Gastrocnemius medialis (tissue), 4 donors: Measurements from ENCODE around the gene GLI2. TPM values are rescaled to one million over a fixed set of nuclear protein-coding genes. Genes with fewer than 3 reads are reported as not detected.

Experiments
- ATAC-seq, 2 donors: fragments of 150-250 bp; one replicate each; pipeline ENCODE4 v1.9.1; 2016
- DNase-seq, 2 donors: peaks; one replicate each; pipeline ENCODE4 v3.0.0-alpha.2; 2019
- H3K27ac ChIP-seq, 4 donors: fragments of 200-600 bp; sonication (generic); 1 replicate in 1 of 4; 2 replicates in 3 of 4; pipeline ENCODE4 v1.5.1; 2016 to 2018; ENCODE audit warnings: mild to moderate bottlenecking in 2 of 4, moderate library complexity in 1 of 4
- H3K27me3 ChIP-seq, 3 donors: fragments of 200-600 bp; sonication (generic) in 2 of 3; 1 replicate in 1 of 3; 2 replicates in 2 of 3; pipeline versions ENCODE4 v1.5.1 to v1.6.0; 2016 to 2019; ENCODE audit warnings: mild to moderate bottlenecking in 1 of 3, moderate library complexity in 1 of 3
- H3K36me3 ChIP-seq, 2 donors: fragments of 200-600 bp; sonication (generic) in 1 of 2; one replicate each; pipeline ENCODE4 v1.5.1; 2017 to 2018
- H3K4me1 ChIP-seq, 2 donors: fragments of 200-600 bp; sonication (generic) in 1 of 2; one replicate each; pipeline ENCODE4 v1.5.1; 2016 to 2017; ENCODE audit warnings: mild to moderate bottlenecking in 2 of 2
- H3K4me3 ChIP-seq, 4 donors: fragments of 200-600 bp; sonication (generic) in 3 of 4; 1 replicate in 1 of 4; 2 replicates in 3 of 4; pipeline ENCODE4 v1.5.1; 2016 to 2019; ENCODE audit warnings: mild to moderate bottlenecking in 2 of 4
- H3K9me3 ChIP-seq, 3 donors: fragments of 200-600 bp; sonication (generic) in 2 of 3; 1 replicate in 1 of 3; 2 replicates in 2 of 3; pipeline ENCODE4 v1.5.1; 2016 to 2019
- CTCF ChIP-seq, 5 experiments: fragments of 450-650 bp in 3 of 5; fragments of 200-600 bp in 2 of 5; sonication (generic) in 2 of 5; IDR thresholded peaks in 4 of 5; conservative IDR thresholded peaks in 1 of 5; 1 replicate in 4 of 5; 2 replicates in 1 of 5; pipeline ENCODE4 v1.5.1; 2016 to 2019; ENCODE audit warnings: antibody characterized with exemption in 5 of 5, mild to moderate bottlenecking in 3 of 5, moderate library complexity in 3 of 5
- POLR2A ChIP-seq, 2 donors: fragments of 450-650 bp; IDR thresholded peaks; one replicate each; pipeline ENCODE4 v1.6.1; 2017; ENCODE audit warnings: antibody characterized with exemption in 2 of 2, mild to moderate bottlenecking in 2 of 2, moderate library complexity in 2 of 2
- in situ Hi-C, 4 donors: fragments of 200-750 bp; cut with MboI; loops; one replicate each; pipeline versions ENCODE4 v1.15.0 to v1.8.0; 2017; ENCODE audit warnings: low sequenced_read_pairs in 4 of 4
- intact Hi-C: fragments of 100-400 bp; cut with DNase I; formaldehyde crosslinking; loops from one replicate; pipeline ENCODE4 v1.15.1; 2023; ENCODE audit warnings: low total_unique reads
- total RNA-seq, 4 donors: library from RNA; depleted of rRNA; stranded (reverse); fragments of >200 nt; gene quantifications; one replicate each; pipeline versions ENCODE4 v1.1.0 to v1.2.3, GENCODE V29; 2016

Gene GLI2
- total RNA-seq, 4 donors from 2014 or later: 0.27 to 0.49 (median 0.29) TPM

GRCh38 chr2:120761911-120762310 lies 26.2 kb downstream of the GLI2 start:
- Histone ChIP-seq H3K36me3 (no peaks in the 10 kb centered on the region), H3K4me1 (peaks cover 8 to 9% of the 10 kb centered on the region in 2 donors), H3K9me3 (no peaks in the 10 kb centered on the region), H3K27ac (no peak overlapping the region), H3K4me3 (no peak overlapping the region), H3K27me3 (no peaks in the 10 kb centered on the region)
- peak in 1 of 2 donors; percentile 6 for DNase-seq
- ATAC-seq: no peak
- in situ Hi-C loops: no loop called here
- intact Hi-C loops: no loop called here
- TF ChIP-seq CTCF (IDR thresholded peaks at IDR 0.05 in 4 of 5, conservative IDR thresholded peaks at IDR 0.05 in 1 of 5) (no peak), POLR2A (IDR thresholded peaks at IDR 0.05) (no peak)

- in situ Hi-C loops (no loop called here), intact Hi-C loops (no loop called here)
- Histone ChIP-seq H3K27ac (no peak overlapping the region), H3K36me3 (no peaks in the 10 kb centered on the region), H3K27me3 (no peaks in the 10 kb centered on the region), H3K4me3 (no peak overlapping the region), H3K9me3 (no peaks in the 10 kb centered on the region), H3K4me1 (peaks cover 8 to 9% of the 10 kb centered on the region in 2 donors)
- DNase-seq: peak in 1 of 2 donors; percentile 5
- ATAC-seq: no peak
- TF ChIP-seq POLR2A (IDR thresholded peaks at IDR 0.05) (no peak), CTCF (IDR thresholded peaks at IDR 0.05 in 4 of 5, conservative IDR thresholded peaks at IDR 0.05 in 1 of 5) (no peak)
These were observed 26.8 kb downstream of the GLI2 start for GRCh38 chr2:120762341-120763061.

GRCh38 chr2:120763508-120763907 lies 27.8 kb downstream of the GLI2 start:
- no peaks in the 10 kb centered on the region for H3K36me3 ChIP-seq
- intact Hi-C loops: no loop called here
- no peaks in the 10 kb centered on the region for H3K27me3 ChIP-seq
- TF ChIP-seq POLR2A (IDR thresholded peaks at IDR 0.05) (no peak), CTCF (IDR thresholded peaks at IDR 0.05 in 4 of 5, conservative IDR thresholded peaks at IDR 0.05 in 1 of 5) (no peak)
- no peak overlapping the region for H3K27ac ChIP-seq
- H3K4me1 ChIP-seq: peaks cover 7 to 8% of the 10 kb centered on the region in 2 donors
- no peak overlapping the region for H3K4me3 ChIP-seq
- ATAC-seq: no peak
- peak in 1 of 2 donors; percentile 15 for DNase-seq
- in situ Hi-C loops: no loop called here
- no peaks in the 10 kb centered on the region for H3K9me3 ChIP-seq

DNA sequence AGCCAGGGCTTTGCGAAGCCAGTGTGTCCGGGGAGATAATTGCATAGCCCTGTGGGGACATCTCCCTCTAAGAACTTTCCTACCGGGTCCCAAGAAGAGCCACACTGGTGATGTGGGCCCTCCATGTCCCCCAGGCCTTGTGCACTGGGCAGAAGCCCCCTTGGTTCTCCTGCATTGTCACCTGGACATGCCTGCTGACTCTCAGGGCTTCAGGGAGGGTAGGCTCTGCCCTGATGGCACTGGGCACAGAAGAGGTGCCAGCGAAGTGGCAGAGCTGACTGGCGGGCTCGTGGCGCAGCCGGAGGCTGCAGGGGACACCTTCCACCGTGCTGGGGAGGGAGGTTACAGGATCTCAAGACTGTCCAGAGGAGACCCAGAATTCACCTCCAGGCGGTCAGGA lies 28.3 kb downstream of the GLI2 start:
- DNase-seq (no peak), ATAC-seq (no peak)
- no peaks in the 10 kb centered on the region for H3K9me3 ChIP-seq
- H3K4me3 ChIP-seq: no peak overlapping the region
- H3K27me3 ChIP-seq: no peaks in the 10 kb centered on the region
- intact Hi-C loops (no loop called here), in situ Hi-C loops (no loop called here)
- H3K36me3 ChIP-seq: no peaks in the 10 kb centered on the region
- H3K27ac ChIP-seq: no peak overlapping the region
- no peak for TF ChIP-seq CTCF (IDR thresholded peaks at IDR 0.05 in 4 of 5, conservative IDR thresholded peaks at IDR 0.05 in 1 of 5)
- no peak for TF ChIP-seq POLR2A (IDR thresholded peaks at IDR 0.05)
- H3K4me1 ChIP-seq: peaks cover 3 to 8% of the 10 kb centered on the region in 2 donors
